Prostate gland (tissue), 2 donors: ENCODE results near the gene LCN10. TPM values are rescaled to one million over a fixed set of nuclear protein-coding genes. Genes with fewer than 3 reads are reported as not detected.
"Not testable (repeated sequence)": the region's sequence is repeated elsewhere in the genome, so short reads cannot be mapped to it uniquely, and the experiment has no call there.

Source experiments
- DNase-seq: peaks from one replicate; pipeline ENCODE4 v3.0.0-alpha.2; 2019; ENCODE audit warnings: low spot score
- H3K27ac ChIP-seq, 2 donors: fragments of 200-600 bp; sonication (generic); 2 replicates each; pipeline ENCODE4 v1.5.1; 2017 to 2019
- H3K27me3 ChIP-seq: fragments of 200-600 bp; sonication (generic); replicated peaks from 2 replicates; pipeline ENCODE4 v1.5.1; 2019; ENCODE audit not compliant: insufficient read depth
- H3K36me3 ChIP-seq, 2 donors: fragments of 200-600 bp; sonication (generic); 1 replicate in 1 of 2; 2 replicates in 1 of 2; pipeline versions ENCODE4 v1.5.1 to v1.8.1; 2017 to 2019
- H3K4me1 ChIP-seq: fragments of 200-600 bp; sonication (generic); replicated peaks from 2 replicates; pipeline ENCODE4 v1.5.1; 2019
- H3K4me3 ChIP-seq, 2 donors: fragments of 200-600 bp; sonication (generic); 2 replicates each; pipeline ENCODE4 v1.5.1; 2017 to 2019
- H3K9me3 ChIP-seq: fragments of 200-600 bp; sonication (generic); 2 replicates; pipeline ENCODE4 v1.5.1; 2017
- POLR2A ChIP-seq: fragments of 450-650 bp; IDR thresholded peaks from one replicate; pipeline ENCODE4 v1.6.1; 2016; ENCODE audit warnings: antibody characterized with exemption, mild to moderate bottlenecking
- POLR2AphosphoS5 ChIP-seq: sonication (generic); formaldehyde crosslinking; IDR thresholded peaks from one replicate; pipeline ENCODE4 v1.6.1; 2017; ENCODE audit warnings: antibody characterized with exemption
- WGBS: methylation state at CpG from one replicate; pipeline ENCODE4 v1.1.5; 2018; 5-methylcytosine and 5-hydroxymethylcytosine counted together
- intact Hi-C: fragments of 100-400 bp; cut with DNase I; formaldehyde crosslinking; loops from one replicate; pipeline ENCODE4 v1.14.2; 2022
- total RNA-seq, 2 donors: library from RNA; depleted of rRNA; stranded (reverse); fragments of >200 nt; gene quantifications; one replicate each; pipeline ENCODE4 v1.1.0, GENCODE V29; 2016
- TF ChIP-seq, protein P1 (sequence below), 4 experiments: fragments of 200-600 bp in 2 of 4; fragments of 450-650 bp in 2 of 4; sonication (generic) in 2 of 4; IDR thresholded peaks; 1 replicate in 3 of 4; 2 replicates in 1 of 4; pipeline ENCODE4 v1.5.1; 2016 to 2019; ENCODE audit warnings: antibody characterized with exemption in 4 of 4, mild to moderate bottlenecking in 2 of 4, moderate library complexity in 2 of 4

The LCN10 gene
- total RNA-seq, 2 donors from 2014 or later, result 3.9 to 14.8 TPM

- no peaks in the 10 kb centered on the region for H3K9me3 ChIP-seq
- no peak overlapping the region for H3K27ac ChIP-seq
- DNase-seq, result no peak
- no peaks in the 10 kb centered on the region for H3K36me3 ChIP-seq
- TF ChIP-seq, protein P1, sequence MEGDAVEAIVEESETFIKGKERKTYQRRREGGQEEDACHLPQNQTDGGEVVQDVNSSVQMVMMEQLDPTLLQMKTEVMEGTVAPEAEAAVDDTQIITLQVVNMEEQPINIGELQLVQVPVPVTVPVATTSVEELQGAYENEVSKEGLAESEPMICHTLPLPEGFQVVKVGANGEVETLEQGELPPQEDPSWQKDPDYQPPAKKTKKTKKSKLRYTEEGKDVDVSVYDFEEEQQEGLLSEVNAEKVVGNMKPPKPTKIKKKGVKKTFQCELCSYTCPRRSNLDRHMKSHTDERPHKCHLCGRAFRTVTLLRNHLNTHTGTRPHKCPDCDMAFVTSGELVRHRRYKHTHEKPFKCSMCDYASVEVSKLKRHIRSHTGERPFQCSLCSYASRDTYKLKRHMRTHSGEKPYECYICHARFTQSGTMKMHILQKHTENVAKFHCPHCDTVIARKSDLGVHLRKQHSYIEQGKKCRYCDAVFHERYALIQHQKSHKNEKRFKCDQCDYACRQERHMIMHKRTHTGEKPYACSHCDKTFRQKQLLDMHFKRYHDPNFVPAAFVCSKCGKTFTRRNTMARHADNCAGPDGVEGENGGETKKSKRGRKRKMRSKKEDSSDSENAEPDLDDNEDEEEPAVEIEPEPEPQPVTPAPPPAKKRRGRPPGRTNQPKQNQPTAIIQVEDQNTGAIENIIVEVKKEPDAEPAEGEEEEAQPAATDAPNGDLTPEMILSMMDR (IDR thresholded peaks at IDR 0.05), result no peak
- TF ChIP-seq POLR2A, result no peak
- no peak for TF ChIP-seq POLR2AphosphoS5
- no peaks in the 10 kb centered on the region for H3K27me3 ChIP-seq
- no peak overlapping the region for H3K4me3 ChIP-seq
- 91% methylated on average over 24 of the region's 24 CpGs for WGBS
- intact Hi-C loops, result no loop called here
- peaks cover 6% of the 10 kb centered on the region for H3K4me1 ChIP-seq
These were observed 33.2 kb downstream of the LCN10 start for GRCh38 chr9:136709454-136710109.

GRCh38 chr9:136707849-136708517, 34.8 kb downstream of the LCN10 start:
- intact Hi-C loops, result no loop called here
- H3K27ac ChIP-seq, result no peak overlapping the region

DNA sequence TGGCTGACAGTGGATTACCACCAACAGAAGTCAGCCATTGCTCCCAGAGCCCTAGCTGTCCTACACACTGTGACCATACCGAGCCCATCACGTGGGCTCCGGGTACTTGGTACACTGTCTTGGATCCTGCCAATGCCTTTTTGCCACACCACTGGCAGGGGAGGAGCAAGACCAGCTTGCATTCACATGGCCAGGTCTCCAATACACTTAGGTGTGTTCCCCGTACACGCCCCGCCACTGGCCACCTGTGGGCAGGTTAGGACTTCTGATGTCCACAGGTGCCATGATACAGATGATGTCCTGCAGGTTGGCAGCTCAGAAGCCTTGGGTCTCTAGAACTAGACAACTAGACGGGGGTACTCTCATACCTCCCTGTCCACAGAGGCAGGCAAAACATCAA, 35.7 kb downstream of the LCN10 start:
- no peak for DNase-seq

More at GRCh38 chr9:136707849-136708517, 34.8 kb downstream of the LCN10 start:
- WGBS, result 79% methylated on average over 22 of the region's 22 CpGs
- no peak for DNase-seq
- TF ChIP-seq POLR2AphosphoS5 (no peak), POLR2A (no peak)
- TF ChIP-seq, protein P1 (IDR thresholded peaks at IDR 0.05), result no peak
- Histone ChIP-seq H3K9me3 (no peaks in the 10 kb centered on the region), H3K4me3 (no peak overlapping the region), H3K27me3 (no peaks in the 10 kb centered on the region), H3K36me3 (no peaks in the 10 kb centered on the region), H3K4me1 (peaks cover 6% of the 10 kb centered on the region)

DNA sequence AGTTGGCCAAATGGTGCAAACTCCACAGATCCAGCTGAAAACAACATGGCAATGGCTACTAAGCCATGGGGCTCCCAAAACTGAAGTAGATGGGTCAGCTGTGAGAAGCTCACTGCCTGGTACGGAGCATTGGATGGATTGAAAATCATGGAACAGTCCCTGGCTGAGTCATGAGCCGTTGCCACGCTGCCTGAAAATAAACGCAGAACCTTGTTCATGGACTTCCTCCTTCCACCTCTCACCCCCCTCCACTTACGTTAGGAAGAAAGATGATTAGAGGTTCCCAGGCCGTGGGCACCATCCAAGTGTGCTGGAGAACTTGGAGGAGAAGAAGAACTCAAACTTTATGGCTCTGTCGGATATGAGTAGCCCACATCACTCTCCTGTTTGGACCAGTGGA, 37.2 kb downstream of the LCN10 start:
- no peaks in the 10 kb centered on the region for H3K27me3 ChIP-seq
- no peak overlapping the region for H3K27ac ChIP-seq
- DNase-seq, result no peak
- no peak overlapping the region for H3K4me3 ChIP-seq
- no peaks in the 10 kb centered on the region for H3K36me3 ChIP-seq
- no peak for TF ChIP-seq POLR2AphosphoS5
- TF ChIP-seq POLR2A, result no peak
- TF ChIP-seq, protein P1 (IDR thresholded peaks at IDR 0.05), result no peak
- no peaks in the 10 kb centered on the region for H3K9me3 ChIP-seq
- no peaks in the 10 kb centered on the region for H3K4me1 ChIP-seq
- intact Hi-C loops, result no loop called here
- 63% methylated on average over 7 of the region's 7 CpGs for WGBS

More for the DNA sequence above, 35.7 kb downstream of the LCN10 start:
- Histone ChIP-seq H3K27ac (no peak overlapping the region), H3K4me3 (no peak overlapping the region), H3K36me3 (no peaks in the 10 kb centered on the region), H3K9me3 (no peaks in the 10 kb centered on the region), H3K4me1 (peaks cover 4% of the 10 kb centered on the region), H3K27me3 (no peaks in the 10 kb centered on the region)
- intact Hi-C loops, result no loop called here
- 92% methylated on average over 7 of the region's 7 CpGs for WGBS
- TF ChIP-seq POLR2A, result no peak
- TF ChIP-seq, protein P1 (IDR thresholded peaks at IDR 0.05), result no peak
- TF ChIP-seq POLR2AphosphoS5, result no peak

DNA sequence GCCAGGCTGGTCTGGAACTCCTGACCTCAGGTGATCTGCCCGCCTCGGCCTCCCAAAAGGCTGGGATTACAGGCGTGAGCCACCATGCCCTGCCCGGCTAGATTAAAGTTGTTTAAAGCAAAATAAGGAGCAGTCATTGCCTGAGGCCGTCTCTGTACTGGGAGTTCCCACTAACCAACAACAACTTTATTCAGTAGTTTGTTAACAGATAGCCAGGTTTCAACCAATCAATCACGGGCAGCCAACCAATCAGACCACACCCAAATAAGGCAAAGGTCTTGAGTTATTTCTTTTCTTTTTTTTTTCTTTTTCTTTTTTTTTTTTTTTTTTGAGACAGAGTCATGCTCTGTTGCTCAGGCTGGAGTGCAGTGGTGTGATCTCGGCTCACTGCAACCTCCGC, 38.0 kb downstream of the LCN10 start:
- H3K27me3 ChIP-seq, DNase-seq, H3K4me1 ChIP-seq, H3K4me3 ChIP-seq, H3K27ac ChIP-seq, H3K36me3 ChIP-seq, intact Hi-C loops, H3K9me3 ChIP-seq: not testable (repeated sequence)
- WGBS, result 91% methylated on average over 8 of the region's 8 CpGs
